ENCODE data around the gene KIRREL1.

The KIRREL1 gene

GRCh38 chr1:158037008-158037865 lies 43.8 kb downstream of the KIRREL1 start:
- no peak for DNase-seq

GRCh38 chr1:158037866-158038359 lies 44.5 kb downstream of the KIRREL1 start:
- no peak for DNase-seq

GRCh38 chr1:158038793-158039192 lies 45.3 kb downstream of the KIRREL1 start:
- no peak for DNase-seq

GRCh38 chr1:158039380-158039779 lies 45.9 kb downstream of the KIRREL1 start:
- DNase-seq: no peak

- DNase-seq: no peak
These were observed 46.9 kb downstream of the KIRREL1 start for GRCh38 chr1:158040323-158040722.

GRCh38 chr1:158043232-158043631 lies 49.8 kb downstream of the KIRREL1 start:
- DNase-seq: no peak

- no peak for DNase-seq
These were observed 52.2 kb downstream of the KIRREL1 start for GRCh38 chr1:158045639-158046038.

GRCh38 chr1:158046715-158047510 lies 53.5 kb downstream of the KIRREL1 start:
- no peak for DNase-seq

GRCh38 chr1:158048371-158049067 lies 55.1 kb downstream of the KIRREL1 start:
- no peak for DNase-seq

- no peak for DNase-seq
These were observed 56.4 kb downstream of the KIRREL1 start for GRCh38 chr1:158049853-158050252.

GRCh38 chr1:158053276-158053675 lies 59.8 kb downstream of the KIRREL1 start:
- DNase-seq: no peak

GRCh38 chr1:158054721-158055120 lies 61.3 kb downstream of the KIRREL1 start:
- DNase-seq: no peak

GRCh38 chr1:158055854-158056253 lies 62.4 kb downstream of the KIRREL1 start:
- no peak for DNase-seq

- DNase-seq: no peak
These were observed 63.1 kb downstream of the KIRREL1 start for GRCh38 chr1:158056498-158056897.

GRCh38 chr1:158058237-158058985 lies 65.0 kb downstream of the KIRREL1 start:
- no peak for DNase-seq

- no peak for DNase-seq
These were observed 66.5 kb downstream of the KIRREL1 start for GRCh38 chr1:158059984-158060383.

GRCh38 chr1:158062174-158062573 lies 68.7 kb downstream of the KIRREL1 start:
- DNase-seq: no peak

- DNase-seq: no peak
These were observed 74.2 kb downstream of the KIRREL1 start for GRCh38 chr1:158067662-158068061.

GRCh38 chr1:158068918-158069317 lies 75.5 kb downstream of the KIRREL1 start:
- DNase-seq: no peak

GRCh38 chr1:158071138-158071537 lies 77.7 kb downstream of the KIRREL1 start:
- no peak for DNase-seq

GRCh38 chr1:158075078-158075477 lies 81.6 kb downstream of the KIRREL1 start:
- DNase-seq: no peak

- no peak for DNase-seq
These were observed 83.0 kb downstream of the KIRREL1 start for GRCh38 chr1:158076441-158076840.

Measured in activated CD4-positive, alpha-beta T cell treated with anti-CD3 and anti-CD28 coated beads for 4 hours (primary cell).